Stimulated activated CD8-positive, alpha-beta memory T cell treated with anti-CD3 and anti-CD28 coated beads, Interleukin-2, amount 100 ng/mL, for 1 hour (primary cell): ENCODE data around the gene HYI.
A peak's percentile ranks its signal among the peaks of the same experiment; 100 is the strongest.
"Not testable (repeated sequence)": the region's sequence is repeated elsewhere in the genome, so short reads cannot be mapped to it uniquely, and the experiment has no call there.

ENCODE experiments used
- DNase-seq, 2 donors: peaks; one replicate each; pipeline ENCODE4 v3.0.0-alpha.2; 2020; ENCODE audit warnings: low read depth in 2 of 2

HYI gene

DNA sequence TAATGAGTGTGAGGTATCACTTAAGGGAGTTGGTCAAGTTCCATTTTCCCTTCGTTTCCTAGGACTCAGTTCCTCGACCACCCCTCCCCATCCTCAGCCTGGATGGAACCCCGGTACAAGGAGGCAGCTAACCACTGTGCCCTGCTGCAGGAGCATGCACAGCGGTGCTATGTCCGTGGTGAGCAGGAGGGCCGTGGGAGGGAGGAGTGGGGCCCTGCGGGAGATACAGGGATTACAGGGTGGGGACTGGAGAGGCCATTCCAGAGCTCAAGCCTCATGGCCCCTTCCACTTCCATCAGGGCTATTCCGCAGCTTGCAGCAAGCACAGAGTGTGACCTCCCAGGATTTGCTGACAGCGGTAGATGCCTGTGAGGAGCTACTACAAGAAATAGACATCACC is 25.8 kb downstream of the HYI start:
- DNase-seq: no peak

DNA sequence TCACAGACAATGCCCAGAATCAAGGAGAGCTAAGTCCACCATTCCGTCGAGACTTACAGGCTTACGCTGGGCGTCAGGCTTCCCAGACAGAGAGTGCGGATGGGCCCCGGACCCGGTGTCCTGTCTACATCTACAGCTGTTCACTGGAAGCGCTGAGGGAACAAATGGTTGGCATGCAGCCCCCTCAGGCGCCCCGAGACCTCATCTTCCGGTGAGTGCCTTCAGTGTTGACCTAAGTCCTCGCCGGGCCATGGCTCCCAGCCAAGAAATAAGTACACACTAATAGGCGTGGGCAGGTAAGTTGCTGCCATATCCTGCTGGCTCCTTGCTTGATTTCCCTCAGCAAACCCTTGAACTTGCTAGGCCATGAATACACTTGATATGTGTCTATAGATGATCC is 26.2 kb downstream of the HYI start:
- DNase-seq: no peak

DNA sequence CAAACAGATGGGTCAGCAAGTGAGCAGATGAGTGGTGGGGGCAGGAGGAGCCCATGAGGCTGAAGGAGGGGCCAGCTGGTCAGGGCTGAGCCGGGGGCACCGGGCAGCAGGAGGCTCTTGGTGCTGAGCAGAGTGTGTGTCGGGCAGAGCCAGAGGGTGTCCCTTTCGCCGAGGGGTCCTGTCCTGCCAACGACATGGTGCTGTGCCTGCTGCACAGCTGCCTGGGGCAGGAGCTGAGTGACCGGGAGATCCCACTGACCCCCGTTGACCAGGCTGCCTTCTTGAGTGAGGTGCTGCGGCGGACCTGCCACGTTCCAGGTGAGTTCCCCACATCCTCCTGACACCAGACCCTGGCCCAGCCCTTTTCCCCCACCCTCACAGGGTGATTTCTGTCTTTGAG is 27.5 kb downstream of the HYI start:
- DNase-seq: no peak

DNA sequence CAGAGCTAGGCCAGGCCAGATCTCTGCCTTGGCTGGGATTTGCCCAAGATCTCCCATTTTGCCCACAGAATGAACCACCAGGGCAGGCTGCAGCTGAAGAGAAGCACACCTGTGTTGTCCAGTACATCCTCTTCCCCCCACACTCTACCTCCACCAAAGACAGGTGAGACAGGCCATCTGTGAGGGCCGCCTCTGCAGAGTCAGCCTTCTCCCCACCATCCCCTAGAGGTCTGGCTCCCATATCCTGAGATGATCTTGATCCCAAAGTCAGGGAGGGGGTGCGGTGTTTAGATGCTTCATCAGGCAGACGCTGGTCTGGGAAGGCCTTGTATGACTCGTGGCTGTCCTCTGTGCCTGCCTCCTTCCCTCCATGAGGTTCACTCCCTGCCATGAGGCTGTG is 28.7 kb downstream of the HYI start:
- no peak for DNase-seq

DNA sequence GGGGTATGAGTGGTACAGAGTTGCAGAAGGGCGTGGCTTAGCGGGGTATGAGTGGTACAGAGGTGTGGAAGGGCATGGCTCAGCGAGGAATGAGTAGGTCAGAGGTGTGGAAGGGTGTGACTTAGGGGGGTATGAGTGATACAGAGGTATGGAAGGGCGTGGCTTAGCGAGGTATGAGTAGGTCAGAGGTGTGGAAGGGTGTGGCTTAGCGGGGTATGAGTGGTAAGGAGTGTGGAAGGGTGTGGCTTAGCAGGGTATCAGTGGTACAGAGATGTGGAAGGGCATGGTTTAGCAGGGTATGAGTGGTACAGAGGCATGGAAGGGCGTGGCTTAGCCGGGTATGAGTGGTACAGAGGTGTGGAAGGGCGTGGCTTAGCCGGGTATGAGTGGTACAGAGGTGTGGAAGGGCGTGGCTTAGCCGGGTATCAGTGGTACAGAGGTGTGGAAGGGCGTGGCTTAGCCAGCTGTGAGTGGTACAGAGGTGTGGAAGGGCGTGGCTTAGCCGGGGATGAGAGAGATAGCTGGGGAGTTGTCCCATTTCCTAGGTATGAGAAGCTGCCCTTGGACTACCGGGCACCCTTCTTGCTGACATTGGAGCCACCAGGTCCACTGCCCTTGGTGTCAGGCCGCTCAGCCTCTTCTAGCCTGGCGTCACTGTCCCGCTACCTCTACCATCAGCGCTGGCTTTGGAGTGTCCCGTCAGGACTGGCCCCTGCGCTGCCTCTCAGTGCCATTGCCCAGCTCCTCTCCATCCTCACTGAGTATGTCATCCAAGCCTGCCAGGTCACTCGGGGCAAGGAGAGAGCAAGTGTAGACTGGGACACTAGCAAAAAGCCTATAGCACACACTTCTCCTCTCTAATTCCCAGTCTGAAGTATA is 29.8 kb downstream of the HYI start:
- DNase-seq: no peak

DNA sequence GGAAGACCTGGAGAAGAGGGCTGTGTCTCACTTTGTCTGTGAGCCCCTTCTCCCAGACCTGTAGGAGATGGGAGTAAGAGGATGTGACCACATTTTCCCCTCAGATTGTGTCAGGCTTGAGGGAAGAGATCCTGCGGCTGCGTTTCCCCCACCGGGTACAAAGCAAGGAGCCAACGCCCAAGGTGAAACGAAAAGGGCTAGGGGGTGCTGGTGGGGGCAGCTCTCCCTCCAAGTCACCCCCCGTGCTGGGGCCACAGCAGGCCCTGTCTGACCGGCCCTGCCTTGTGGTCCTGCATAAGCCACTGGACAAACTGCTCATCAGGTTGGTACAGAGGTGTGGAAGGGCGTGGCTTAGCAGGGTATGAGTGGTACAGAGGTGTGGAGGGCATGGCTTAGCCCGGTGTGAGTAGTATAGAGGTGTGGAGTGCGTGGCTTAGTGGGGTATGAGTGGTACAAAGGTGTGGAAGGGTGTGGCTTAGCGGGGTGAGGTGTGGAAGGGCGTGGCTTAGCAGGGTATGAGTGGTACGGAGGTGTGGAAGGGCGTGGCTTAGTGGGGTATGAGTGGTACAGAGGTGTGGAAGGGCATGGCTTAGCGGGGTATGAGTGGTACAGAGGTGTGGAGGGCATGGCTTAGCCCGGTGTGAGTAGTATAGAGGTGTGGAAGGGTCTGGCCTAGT is 30.6 kb downstream of the HYI start:
- DNase-seq: no peak

DNA sequence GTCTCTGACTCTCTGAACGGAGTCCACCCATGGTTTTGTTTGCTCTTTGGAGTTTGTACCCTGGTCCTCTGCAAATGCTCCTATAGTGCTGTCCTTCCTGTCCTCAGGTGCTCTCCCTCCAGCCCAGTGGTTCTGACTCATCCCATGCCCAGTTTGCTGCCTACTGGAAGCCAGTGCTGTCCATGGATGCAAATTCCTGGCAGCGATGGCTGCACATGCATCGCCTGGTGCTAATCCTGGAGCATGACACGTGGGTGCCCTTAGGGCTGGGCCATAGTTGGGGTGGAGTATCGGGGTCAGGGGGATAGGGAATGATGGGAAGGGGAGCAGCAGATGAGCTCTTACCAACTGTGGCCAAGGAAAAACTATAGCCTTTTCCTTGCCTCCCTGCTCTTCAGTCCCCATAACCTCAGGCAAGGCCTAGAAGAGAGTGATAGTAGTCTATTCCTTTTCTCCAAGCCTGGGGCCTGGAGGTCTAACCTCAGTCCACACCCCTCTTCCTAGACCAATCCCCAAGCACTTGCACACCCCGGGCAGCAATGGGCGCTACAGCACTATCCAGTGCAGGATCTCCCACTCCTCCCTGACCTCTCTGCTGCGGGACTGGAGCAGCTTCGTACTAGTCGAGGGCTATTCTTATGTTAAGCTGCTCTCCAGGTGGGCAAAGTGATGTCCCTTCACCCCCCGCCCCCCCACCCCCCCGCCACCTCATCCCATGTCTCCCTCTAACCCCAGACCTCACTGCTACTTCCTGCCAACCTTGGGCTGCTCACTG is 31.6 kb downstream of the HYI start:
- DNase-seq: no peak

DNA sequence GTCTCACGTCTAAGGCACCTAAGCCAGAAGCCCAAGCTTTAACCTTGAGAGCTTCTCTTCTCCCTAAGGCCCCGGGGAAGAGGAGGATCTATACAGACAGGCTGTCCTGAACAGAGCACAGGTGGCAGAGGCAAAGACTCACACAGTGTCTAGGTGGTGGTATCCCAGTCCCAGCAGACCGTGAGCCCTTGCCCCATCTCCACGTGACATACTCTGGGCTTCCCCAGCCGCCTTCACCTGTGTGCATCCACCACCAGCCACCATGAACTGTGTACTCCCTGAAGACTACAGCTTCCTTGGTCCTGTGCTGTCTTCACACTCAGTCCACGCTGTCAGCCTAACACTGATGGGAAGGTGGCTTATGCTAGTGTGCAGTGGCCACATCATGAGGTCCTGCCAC is 32.3 kb downstream of the HYI start:
- DNase-seq: no peak

DNA sequence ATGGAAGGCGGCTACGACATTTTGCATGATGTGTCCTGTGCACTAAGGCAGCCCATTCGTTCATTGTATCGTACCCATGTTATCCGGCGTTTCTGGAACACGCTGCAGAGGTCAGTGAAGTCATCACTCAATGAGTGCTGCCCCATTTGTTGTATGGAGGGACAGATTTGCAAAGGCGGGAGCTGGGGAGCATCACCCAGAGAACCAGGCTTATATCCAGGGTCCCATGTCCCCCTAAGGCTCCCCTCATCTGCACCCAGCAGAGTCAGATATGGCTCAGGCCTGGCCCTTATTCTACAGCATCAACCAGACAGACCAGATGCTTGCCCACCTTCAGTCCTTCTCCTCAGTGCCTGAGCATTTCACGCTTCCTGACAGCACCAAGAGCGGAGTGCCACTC is 32.9 kb downstream of the HYI start:
- no peak for DNase-seq

DNA sequence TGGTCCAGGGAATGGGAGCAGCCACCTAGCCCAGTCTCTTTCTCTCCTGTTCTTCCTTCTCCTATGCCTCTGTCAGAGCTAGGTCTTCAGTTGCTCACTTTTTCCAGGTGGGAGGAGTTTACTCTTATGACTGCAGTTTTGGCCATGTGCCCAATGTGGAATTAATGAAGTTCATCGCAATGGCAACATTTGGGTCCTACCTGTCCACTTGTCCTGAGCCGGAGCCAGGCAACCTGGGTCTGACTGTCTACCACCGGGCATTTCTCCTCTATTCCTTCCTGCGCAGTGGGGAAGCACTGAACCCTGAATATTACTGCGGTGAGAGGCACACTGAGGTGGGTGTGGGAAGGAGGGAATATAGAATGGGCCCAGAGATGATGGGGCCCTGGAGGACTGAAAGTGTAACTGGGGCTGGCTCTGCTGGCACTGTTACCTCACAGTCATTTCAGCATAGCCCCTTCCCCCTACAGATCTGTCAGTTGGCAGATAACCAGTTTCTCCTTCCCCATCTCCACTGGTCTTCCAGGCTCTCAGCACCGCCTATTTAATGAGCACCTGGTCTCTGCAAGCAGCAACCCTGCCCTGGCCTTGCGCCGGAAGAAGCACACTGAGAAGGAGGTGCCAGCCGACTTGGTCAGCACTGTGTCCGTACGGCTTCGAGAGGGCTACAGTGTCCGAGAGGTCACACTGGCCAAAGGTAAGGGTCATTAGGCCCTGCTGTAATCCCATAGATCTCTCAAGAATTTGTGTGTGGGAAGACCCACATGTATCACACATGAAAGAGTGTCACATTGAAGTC is 33.9 kb downstream of the HYI start:
- no peak for DNase-seq

DNA sequence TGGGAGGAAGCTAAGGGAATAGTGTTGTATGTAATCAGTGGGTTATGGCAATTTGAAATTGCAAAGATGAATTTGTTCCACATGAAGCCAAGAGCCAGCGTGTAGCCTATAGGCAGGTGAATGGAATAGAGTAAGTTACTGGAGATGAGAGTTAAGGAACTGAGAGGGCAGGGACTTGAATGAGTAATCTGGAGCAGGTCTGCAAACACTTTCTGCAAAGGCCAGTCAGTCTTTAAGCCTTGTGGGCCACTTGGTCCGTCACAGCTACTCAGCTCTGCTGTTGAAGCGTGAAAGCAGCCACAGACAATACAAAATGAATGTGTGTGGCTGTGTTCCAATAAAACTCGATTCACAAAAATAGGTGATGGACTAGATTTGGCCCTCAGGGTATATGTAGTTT is 34.9 kb downstream of the HYI start:
- no peak for DNase-seq

DNA sequence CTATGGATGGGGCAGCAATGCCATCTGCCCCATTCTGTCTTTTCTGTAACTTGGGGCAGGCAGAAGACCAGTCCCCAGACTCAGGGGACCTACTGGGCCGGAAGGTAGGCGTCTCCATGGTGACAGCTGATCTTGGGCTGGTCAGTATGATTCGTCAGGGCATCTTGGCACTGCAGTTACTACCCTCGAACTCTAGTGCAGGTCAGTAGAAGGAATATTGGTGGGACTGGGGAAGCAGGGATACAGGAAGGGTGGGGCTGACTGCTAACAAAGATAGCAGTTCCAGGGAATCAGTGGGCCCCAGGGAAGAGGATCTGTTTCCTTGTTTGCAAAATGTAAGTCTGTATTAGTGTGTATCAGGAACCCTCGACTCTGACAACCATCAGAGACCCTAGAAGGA is 37.8 kb downstream of the HYI start:
- no peak for DNase-seq

DNA sequence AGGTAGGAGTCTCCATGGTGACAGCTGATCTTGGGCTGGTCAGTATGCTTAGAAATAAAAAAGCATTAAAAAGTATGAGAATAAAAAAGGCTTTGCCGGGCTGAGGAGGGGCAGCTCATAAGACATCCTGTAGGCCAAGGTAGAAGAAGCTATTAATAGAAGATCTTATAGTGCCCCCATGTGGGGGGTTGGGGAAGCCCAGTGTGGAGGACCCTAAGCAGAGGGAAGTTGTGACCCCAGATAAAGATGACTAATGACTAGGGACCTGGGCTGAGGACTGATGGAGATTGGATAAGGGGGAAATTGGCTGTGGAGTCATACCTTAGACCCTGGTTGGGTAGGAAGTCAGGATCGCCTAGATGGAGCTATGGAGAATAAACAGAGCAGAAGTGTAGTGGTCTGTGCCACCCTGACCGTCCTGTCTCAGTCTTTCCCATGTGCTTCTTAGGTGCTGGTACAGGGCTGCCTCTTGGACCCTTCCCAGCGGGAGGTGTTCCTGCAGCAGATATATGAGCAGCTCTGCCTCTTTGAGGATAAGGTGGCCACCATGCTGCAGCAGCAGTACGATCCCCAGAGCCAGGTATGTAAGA is 39.0 kb downstream of the HYI start:
- DNase-seq: peak; percentile 22 to 47

DNA sequence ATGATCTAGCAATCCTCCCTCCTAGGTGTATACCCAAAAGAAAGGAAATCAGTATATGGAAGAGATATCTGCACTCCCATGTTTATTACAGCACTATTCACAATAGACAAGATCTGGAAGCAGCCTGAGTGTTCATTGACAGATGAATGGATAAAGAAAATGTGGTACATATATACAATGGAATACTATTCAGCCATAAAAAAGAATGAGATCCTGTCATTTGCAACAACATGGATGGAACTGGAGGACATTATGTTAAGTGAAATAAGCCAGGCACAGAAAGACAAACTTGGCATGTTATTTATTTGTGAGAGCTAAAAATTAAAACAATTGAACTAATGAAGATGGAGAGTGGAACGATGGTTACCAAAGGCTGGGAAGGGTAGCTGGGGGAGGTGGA is 40.3 kb downstream of the HYI start:
- DNase-seq: not testable (repeated sequence)

DNA sequence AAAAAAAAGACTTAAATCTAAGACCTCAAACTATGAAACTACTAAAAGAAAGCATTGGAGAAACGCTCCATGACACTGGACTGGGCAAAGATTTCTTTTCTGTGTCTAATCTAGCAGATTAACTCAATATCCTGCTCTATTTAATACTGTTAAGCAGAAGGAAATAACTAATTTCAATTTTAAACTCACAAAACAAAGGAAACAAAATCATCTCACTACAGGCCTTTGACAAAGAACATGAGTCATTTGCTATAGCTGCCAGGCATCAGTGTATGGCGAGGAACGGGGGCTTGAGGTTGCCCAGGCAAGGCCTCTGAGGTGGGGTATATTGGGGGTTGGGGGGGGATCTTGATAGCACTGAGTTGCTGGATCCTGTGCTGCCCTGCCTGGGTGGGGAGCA is 43.2 kb downstream of the HYI start:
- no peak for DNase-seq

DNA sequence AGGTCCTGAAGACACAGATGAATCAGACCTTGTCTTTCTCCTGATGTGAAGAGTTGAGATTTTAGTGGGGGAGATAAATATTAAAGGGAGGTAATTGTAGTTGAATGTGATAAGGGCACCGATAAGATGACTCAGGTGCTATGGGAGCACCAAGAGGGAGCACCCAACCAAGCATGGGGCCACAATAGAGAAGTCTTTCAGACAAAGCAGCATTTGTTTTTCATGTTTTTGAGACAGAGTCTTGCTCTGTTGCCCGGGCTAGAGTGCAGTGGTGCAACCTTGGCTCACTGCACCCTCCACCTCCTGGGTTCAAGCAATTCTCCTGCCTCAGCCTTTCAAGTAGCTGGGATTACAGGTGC is 47.9 kb downstream of the HYI start:
- DNase-seq: no peak

DNA sequence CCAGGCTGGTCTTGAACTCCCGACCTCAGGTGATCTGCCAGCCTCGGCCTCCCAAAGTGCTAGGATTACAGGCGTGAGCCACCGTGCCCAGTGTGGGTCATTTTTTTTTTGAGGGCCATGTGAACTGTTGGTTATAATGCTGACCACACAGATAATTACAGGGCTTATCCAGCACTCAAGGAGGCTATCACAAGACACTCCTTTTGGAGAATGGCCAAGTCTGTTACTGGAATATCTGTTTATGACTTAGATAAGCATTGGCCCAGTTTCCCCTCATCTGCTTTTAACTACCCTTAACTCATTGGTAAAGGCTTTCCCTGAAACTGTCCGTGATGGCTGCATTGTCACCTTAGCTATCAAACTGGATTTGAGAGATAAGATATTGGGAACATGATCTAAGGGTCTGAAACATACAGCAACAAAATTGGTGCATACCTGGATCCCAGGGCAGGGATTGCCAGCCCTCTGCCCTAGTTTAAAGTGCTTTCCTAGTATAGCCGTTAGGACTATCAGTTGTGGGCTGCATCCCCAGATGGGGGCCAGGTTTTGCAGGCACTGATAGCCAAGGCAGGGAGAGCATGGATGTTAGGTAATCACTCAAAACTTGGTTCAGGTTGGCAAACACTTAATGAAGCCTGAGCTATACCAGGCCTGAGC is 48.4 kb downstream of the HYI start:
- DNase-seq: no peak

DNA sequence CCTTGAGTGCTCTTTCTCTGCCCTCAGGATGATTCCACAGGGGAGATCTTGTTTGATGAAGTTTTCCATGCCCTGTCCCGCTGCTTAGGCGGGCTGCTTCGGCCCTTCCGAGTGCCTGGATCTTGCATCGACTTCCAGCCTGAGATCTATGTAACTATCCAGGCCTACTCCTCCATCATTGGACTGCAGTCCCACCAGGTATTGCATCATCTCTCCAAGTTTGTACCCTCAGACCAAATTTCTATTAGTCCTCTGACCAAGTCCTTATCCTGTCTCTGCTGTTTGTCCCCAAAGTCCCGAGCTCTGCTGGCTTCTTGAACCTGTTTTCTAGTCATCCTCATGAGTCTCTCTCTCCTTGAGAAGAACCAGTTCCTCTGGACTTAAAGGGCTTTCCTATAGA is 49.4 kb downstream of the HYI start:
- no peak for DNase-seq

DNA sequence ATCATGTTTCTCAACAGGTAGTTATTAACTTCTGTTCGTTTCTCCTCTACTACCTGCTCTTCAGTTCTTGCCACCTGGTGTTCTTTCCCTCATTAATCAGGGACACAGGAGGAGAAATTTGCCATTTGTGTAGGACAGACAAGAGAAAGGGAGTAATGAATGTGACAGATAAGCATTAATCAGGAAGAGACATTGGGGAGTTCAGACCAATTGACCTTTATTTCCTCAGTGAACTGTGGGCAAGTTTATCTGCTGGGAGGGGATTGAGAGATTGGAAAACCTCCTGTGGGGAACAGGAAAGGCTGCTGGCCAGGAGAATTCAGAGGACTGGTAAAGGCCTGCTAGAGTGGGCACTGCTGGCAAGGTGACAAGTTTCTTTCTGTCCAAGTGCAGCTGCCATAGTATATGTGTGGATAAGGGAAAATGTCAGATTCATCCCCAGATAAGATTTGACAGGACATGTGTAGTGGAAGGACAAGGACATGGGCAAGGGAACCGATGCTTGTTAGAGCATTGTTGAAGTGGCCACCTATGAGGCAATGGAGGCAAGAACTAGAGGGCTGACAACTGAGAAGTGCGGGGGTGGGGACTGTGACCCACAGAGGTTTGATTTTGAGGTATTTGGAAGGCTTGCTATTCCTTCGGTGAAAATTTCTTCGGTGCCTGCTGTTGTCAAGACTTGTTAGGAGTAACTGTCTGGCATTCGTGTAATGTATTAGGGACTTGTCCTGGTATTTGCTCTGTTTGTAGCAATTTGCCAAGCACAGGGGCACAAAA is 51.5 kb downstream of the HYI start:
- no peak for DNase-seq
